ENCODE data around the gene LRP5.
"Not testable (repeated sequence)": the region's sequence is repeated elsewhere in the genome, so short reads cannot be mapped to it uniquely, and the experiment has no call there.

LRP5 gene

GRCh38 chr11:68341557-68342458 is 29.4 kb downstream of the LRP5 start:
- intact Hi-C loops (cut with DNase I) = no loop called here
- DNase-seq = peak in 1 of 10 donors; percentile 65

GRCh38 chr11:68342459-68343158 is 30.2 kb downstream of the LRP5 start:
- peak in 1 of 10 donors; percentile 67 for DNase-seq
- intact Hi-C loops (cut with DNase I) = no loop called here

- intact Hi-C loops (cut with DNase I) = no loop called here
- DNase-seq = peak in 1 of 10 donors; percentile 59
Observed at GRCh38 chr11:68343761-68344256, 31.4 kb downstream of the LRP5 start.

GRCh38 chr11:68344821-68345220 is 32.4 kb downstream of the LRP5 start:
- intact Hi-C loops (cut with DNase I) = not testable (repeated sequence)
- peak in 1 of 10 donors; percentile 39 for DNase-seq

GRCh38 chr11:68345776-68346461 is 33.5 kb downstream of the LRP5 start:
- intact Hi-C loops (cut with DNase I) = no loop called here
- no peak for DNase-seq

GRCh38 chr11:68346462-68346790 is 34.0 kb downstream of the LRP5 start:
- DNase-seq = no peak
- intact Hi-C loops (cut with DNase I) = no loop called here

- intact Hi-C loops (cut with DNase I) = no loop called here
- no peak for DNase-seq
Observed at GRCh38 chr11:68347345-68347744, 35.0 kb downstream of the LRP5 start.

GRCh38 chr11:68347841-68348240 is 35.5 kb downstream of the LRP5 start:
- intact Hi-C loops (cut with DNase I) = no loop called here
- DNase-seq = no peak

- intact Hi-C loops (cut with DNase I) = no loop called here
- DNase-seq = no peak
Observed at GRCh38 chr11:68349461-68350249, 37.3 kb downstream of the LRP5 start.

- no peak for DNase-seq
- intact Hi-C loops (cut with DNase I) = no loop called here
Observed at GRCh38 chr11:68350759-68351449, 38.5 kb downstream of the LRP5 start.

- intact Hi-C loops (cut with DNase I) = no loop called here
- DNase-seq = no peak
Observed at GRCh38 chr11:68351450-68352275, 39.3 kb downstream of the LRP5 start.

- intact Hi-C loops (cut with DNase I) = no loop called here
Observed at GRCh38 chr11:68352591-68352990, 40.2 kb downstream of the LRP5 start.

GRCh38 chr11:68353118-68353517 is 40.7 kb downstream of the LRP5 start:
- intact Hi-C loops (cut with DNase I) = no loop called here

More at GRCh38 chr11:68352591-68352990, 40.2 kb downstream of the LRP5 start:
- no peak for DNase-seq

GRCh38 chr11:68353669-68354068 is 41.3 kb downstream of the LRP5 start:
- DNase-seq = no peak
- intact Hi-C loops (cut with DNase I) = no loop called here

More at GRCh38 chr11:68353118-68353517, 40.7 kb downstream of the LRP5 start:
- DNase-seq = no peak

- DNase-seq = no peak
- intact Hi-C loops (cut with DNase I) = no loop called here
Observed at GRCh38 chr11:68354148-68354872, 41.9 kb downstream of the LRP5 start.

GRCh38 chr11:68355471-68355870 is 43.1 kb downstream of the LRP5 start:
- intact Hi-C loops (cut with DNase I) = no loop called here
- DNase-seq = no peak

GRCh38 chr11:68357568-68357967 is 45.2 kb downstream of the LRP5 start:
- intact Hi-C loops (cut with DNase I) = no loop called here
- DNase-seq = no peak

- intact Hi-C loops (cut with DNase I) = no loop called here
Observed at GRCh38 chr11:68358416-68358815, 46.0 kb downstream of the LRP5 start.

More at GRCh38 chr11:68358416-68358815, 46.0 kb downstream of the LRP5 start:
- DNase-seq = no peak

Measured in posterior cingulate gyrus (tissue), 11 donors.